ENCODE data around the gene ENKUR. TPM values are rescaled to one million over a fixed set of nuclear protein-coding genes. Genes with fewer than 3 reads are reported as not detected.

Gene ENKUR
- total RNA-seq, 1 donor from 2014 or later = not detected

GRCh38 chr10:24991298-24991697 is 24.7 kb downstream of the ENKUR start:
- no peak overlapping the region for H3K4me3 ChIP-seq (ENCODE audit: low read depth, low read length)
- TF ChIP-seq, protein P1, sequence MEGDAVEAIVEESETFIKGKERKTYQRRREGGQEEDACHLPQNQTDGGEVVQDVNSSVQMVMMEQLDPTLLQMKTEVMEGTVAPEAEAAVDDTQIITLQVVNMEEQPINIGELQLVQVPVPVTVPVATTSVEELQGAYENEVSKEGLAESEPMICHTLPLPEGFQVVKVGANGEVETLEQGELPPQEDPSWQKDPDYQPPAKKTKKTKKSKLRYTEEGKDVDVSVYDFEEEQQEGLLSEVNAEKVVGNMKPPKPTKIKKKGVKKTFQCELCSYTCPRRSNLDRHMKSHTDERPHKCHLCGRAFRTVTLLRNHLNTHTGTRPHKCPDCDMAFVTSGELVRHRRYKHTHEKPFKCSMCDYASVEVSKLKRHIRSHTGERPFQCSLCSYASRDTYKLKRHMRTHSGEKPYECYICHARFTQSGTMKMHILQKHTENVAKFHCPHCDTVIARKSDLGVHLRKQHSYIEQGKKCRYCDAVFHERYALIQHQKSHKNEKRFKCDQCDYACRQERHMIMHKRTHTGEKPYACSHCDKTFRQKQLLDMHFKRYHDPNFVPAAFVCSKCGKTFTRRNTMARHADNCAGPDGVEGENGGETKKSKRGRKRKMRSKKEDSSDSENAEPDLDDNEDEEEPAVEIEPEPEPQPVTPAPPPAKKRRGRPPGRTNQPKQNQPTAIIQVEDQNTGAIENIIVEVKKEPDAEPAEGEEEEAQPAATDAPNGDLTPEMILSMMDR (conservative IDR thresholded peaks at IDR 0.05; ENCODE audit: low read depth, low read length) = no peak
- no peak for DNase-seq (ENCODE audit: low read depth)

- DNase-seq (ENCODE audit: low read depth) = no peak
- no peak overlapping the region for H3K4me3 ChIP-seq (ENCODE audit: low read depth, low read length)
- TF ChIP-seq, protein P1 (conservative IDR thresholded peaks at IDR 0.05; ENCODE audit: low read depth, low read length) = no peak
Measured at GRCh38 chr10:24989867-24990266, 26.1 kb downstream of the ENKUR start.

- H3K4me3 ChIP-seq (ENCODE audit: low read depth, low read length) = no peak overlapping the region
- TF ChIP-seq, protein P1 (conservative IDR thresholded peaks at IDR 0.05; ENCODE audit: low read depth, low read length) = no peak
- DNase-seq (ENCODE audit: low read depth) = no peak
Measured at GRCh38 chr10:24988831-24989640, 26.9 kb downstream of the ENKUR start.

DNA sequence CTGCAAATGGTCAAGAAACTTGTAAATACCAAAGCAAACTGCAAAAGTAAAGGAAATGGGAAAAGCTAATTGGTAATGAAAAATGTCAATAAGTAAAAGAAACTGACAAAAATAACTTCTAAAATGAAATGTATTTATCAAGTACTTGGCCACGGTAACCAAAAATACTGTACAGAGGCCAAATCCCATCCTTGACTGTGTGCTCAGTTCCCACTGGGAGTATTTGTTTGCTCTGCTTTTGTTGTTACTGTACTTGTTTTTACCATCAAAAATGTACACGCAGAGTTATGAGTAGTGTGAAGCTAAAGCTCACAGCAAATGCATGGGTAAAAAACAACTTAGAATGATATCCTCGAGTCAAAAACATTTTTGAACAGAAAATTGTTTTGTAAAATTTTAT is 31.1 kb downstream of the ENKUR start:
- no peak for DNase-seq (ENCODE audit: low read depth)
- TF ChIP-seq, protein P1 (conservative IDR thresholded peaks at IDR 0.05; ENCODE audit: low read depth, low read length) = no peak
- H3K4me3 ChIP-seq (ENCODE audit: low read depth, low read length) = no peak overlapping the region

DNA sequence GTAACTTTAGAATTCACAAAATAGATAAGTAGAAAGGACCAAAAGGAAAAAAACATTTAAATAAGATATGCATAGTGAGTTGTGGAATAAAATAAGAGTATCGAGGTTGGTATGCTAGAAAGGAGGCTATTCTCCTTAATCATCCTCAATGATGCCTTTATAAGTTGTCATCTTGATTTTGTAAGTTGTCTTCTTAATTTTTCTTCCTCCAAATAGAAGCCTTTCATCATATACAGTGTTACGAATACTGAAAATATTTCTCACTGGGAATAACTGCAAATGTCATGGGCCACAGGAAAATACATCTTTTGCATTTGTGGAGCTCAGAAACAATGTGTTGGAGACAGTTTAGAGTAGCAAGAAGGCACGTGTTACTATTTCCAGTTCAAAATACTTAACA is 32.0 kb downstream of the ENKUR start:
- no peak for DNase-seq (ENCODE audit: low read depth)
- no peak overlapping the region for H3K4me3 ChIP-seq (ENCODE audit: low read depth, low read length)
- TF ChIP-seq, protein P1 (conservative IDR thresholded peaks at IDR 0.05; ENCODE audit: low read depth, low read length) = no peak

- no peak overlapping the region for H3K4me3 ChIP-seq (ENCODE audit: low read depth, low read length)
- no peak for DNase-seq (ENCODE audit: low read depth)
- TF ChIP-seq, protein P1 (conservative IDR thresholded peaks at IDR 0.05; ENCODE audit: low read depth, low read length) = no peak
Measured at GRCh38 chr10:24983130-24983529, 32.8 kb downstream of the ENKUR start.

Data from epithelial cell of proximal tubule (primary cell).